ENCODE measurements around the gene SOX2. TPM values are rescaled to one million over a fixed set of nuclear protein-coding genes. Genes with fewer than 3 reads are reported as not detected.

The SOX2 gene
- total RNA-seq, 2 experiments from 2014 or later = not detected

GRCh38 chr3:181718987-181719911 is 7.5 kb downstream of the SOX2 start:
- H3K4me1 Mint-ChIP-seq (ENCODE audit: low read depth) = peaks cover 4% of the 10 kb centered on the region
- peaks cover 31 to 32% of the 10 kb centered on the region in 2 experiments for H3K9me3 ChIP-seq (ENCODE audit: control insufficient read depth in 1 of 2, insufficient read depth in 1 of 2, low read length in 2 of 2)
- H3K27me3 ChIP-seq (ENCODE audit: control insufficient read depth in 1 of 2, insufficient read depth in 2 of 2, low read length in 2 of 2) = peaks cover 86 to 98% of the 10 kb centered on the region in 2 experiments
- TF ChIP-seq CTCF (IDR thresholded peaks at IDR 0.05) = no peak
- no peaks in the 10 kb centered on the region for H3K4me1 ChIP-seq (ENCODE audit: insufficient read depth, low read length)
- peaks cover 20% of the 10 kb centered on the region for H3K9me3 Mint-ChIP-seq
- intact Hi-C loops (cut with DNase I, micrococcal nuclease) = no loop called here
- H3K36me3 ChIP-seq (ENCODE audit: insufficient read depth, low read length) = no peaks in the 10 kb centered on the region
- peaks cover 4% of the 10 kb centered on the region for H3K36me3 Mint-ChIP-seq (ENCODE audit: low read depth)
- ChIA-PET POLR2A (no interaction called here), CTCF (no interaction called here)
- no peak for ATAC-seq (ENCODE audit: poor library complexity)
- no peak overlapping the region for H3K4me3 ChIP-seq (ENCODE audit: low read length)
- no peak for DNase-seq
- no peak overlapping the region for H3K27ac ChIP-seq (ENCODE audit: low read depth in 1 of 2, low read length in 2 of 2)
- H3K27ac Mint-ChIP-seq = no peak overlapping the region
- no peak overlapping the region for H3K4me3 Mint-ChIP-seq
- peaks cover 100% of the 10 kb centered on the region for H3K27me3 Mint-ChIP-seq

GRCh38 chr3:181719991-181720680 is 8.4 kb downstream of the SOX2 start:
- Histone ChIP-seq H3K27me3 (ENCODE audit: control insufficient read depth in 1 of 2, insufficient read depth in 2 of 2, low read length in 2 of 2) (peaks cover 87 to 98% of the 10 kb centered on the region in 2 experiments), H3K27ac (ENCODE audit: low read depth in 1 of 2, low read length in 2 of 2) (no peak overlapping the region), H3K36me3 (ENCODE audit: insufficient read depth, low read length) (no peaks in the 10 kb centered on the region), H3K4me1 (ENCODE audit: insufficient read depth, low read length) (no peaks in the 10 kb centered on the region), H3K9me3 (ENCODE audit: control insufficient read depth in 1 of 2, insufficient read depth in 1 of 2, low read length in 2 of 2) (peaks cover 33% of the 10 kb centered on the region in 2 experiments), H3K4me3 (ENCODE audit: low read length) (no peak overlapping the region)
- DNase-seq (no peak), ATAC-seq (ENCODE audit: poor library complexity) (no peak)
- peaks cover 4% of the 10 kb centered on the region for H3K36me3 Mint-ChIP-seq (ENCODE audit: low read depth)
- peaks cover 17% of the 10 kb centered on the region for H3K9me3 Mint-ChIP-seq
- H3K4me3 Mint-ChIP-seq = no peak overlapping the region
- intact Hi-C loops (cut with DNase I, micrococcal nuclease) = no loop called here
- H3K4me1 Mint-ChIP-seq (ENCODE audit: low read depth) = peaks cover 9% of the 10 kb centered on the region
- H3K27ac Mint-ChIP-seq = no peak overlapping the region
- ChIA-PET CTCF (no interaction called here), POLR2A (no interaction called here)
- no peak for TF ChIP-seq CTCF (IDR thresholded peaks at IDR 0.05)
- H3K27me3 Mint-ChIP-seq = peaks cover 100% of the 10 kb centered on the region

- no peak for TF ChIP-seq CTCF (IDR thresholded peaks at IDR 0.05)
- DNase-seq = no peak
- no peak overlapping the region for H3K4me3 Mint-ChIP-seq
- H3K36me3 ChIP-seq (ENCODE audit: insufficient read depth, low read length) = no peaks in the 10 kb centered on the region
- ChIA-PET CTCF (interaction anchor here (0.7 kb wide), 1 partner anchor 12 kb away, joined by 3 read pairs; no protein-coding TSS in a partner anchor), POLR2A (no interaction called here)
- peaks cover 10% of the 10 kb centered on the region for H3K4me1 Mint-ChIP-seq (ENCODE audit: low read depth)
- peaks cover 27 to 44% of the 10 kb centered on the region in 2 experiments for H3K9me3 ChIP-seq (ENCODE audit: control insufficient read depth in 1 of 2, insufficient read depth in 1 of 2, low read length in 2 of 2)
- ATAC-seq (ENCODE audit: poor library complexity) = no peak
- H3K27ac ChIP-seq (ENCODE audit: low read depth in 1 of 2, low read length in 2 of 2) = no peak overlapping the region
- intact Hi-C loops (cut with DNase I, micrococcal nuclease) = no loop called here
- no peak overlapping the region for H3K27ac Mint-ChIP-seq
- H3K27me3 ChIP-seq (ENCODE audit: control insufficient read depth in 1 of 2, insufficient read depth in 2 of 2, low read length in 2 of 2) = peaks cover 87 to 97% of the 10 kb centered on the region in 2 experiments
- H3K4me3 ChIP-seq (ENCODE audit: low read length) = no peak overlapping the region
- peaks cover 4% of the 10 kb centered on the region for H3K36me3 Mint-ChIP-seq (ENCODE audit: low read depth)
- H3K9me3 Mint-ChIP-seq = peaks cover 14% of the 10 kb centered on the region
- H3K27me3 Mint-ChIP-seq = peaks cover 100% of the 10 kb centered on the region
- peaks cover 2% of the 10 kb centered on the region for H3K4me1 ChIP-seq (ENCODE audit: insufficient read depth, low read length)
Observed at GRCh38 chr3:181721046-181721875, 9.5 kb downstream of the SOX2 start.
